GM19468 (cell line): Measurements from ENCODE around the gene LYPLAL1.
"Not testable (repeated sequence)": the region's sequence is repeated elsewhere in the genome, so short reads cannot be mapped to it uniquely, and the experiment has no call there.

Experiments
- ATAC-seq: cut with Tn5 transposase; IDR thresholded peaks from one replicate; pipeline ENCODE4 v1.9.1; 2021; ENCODE audit warnings: mild to moderate bottlenecking, moderate library complexity, moderate number of reproducible peaks; ENCODE audit not compliant: unreplicated experiment; ENCODE audit errors: extremely low read depth

Gene LYPLAL1

DNA sequence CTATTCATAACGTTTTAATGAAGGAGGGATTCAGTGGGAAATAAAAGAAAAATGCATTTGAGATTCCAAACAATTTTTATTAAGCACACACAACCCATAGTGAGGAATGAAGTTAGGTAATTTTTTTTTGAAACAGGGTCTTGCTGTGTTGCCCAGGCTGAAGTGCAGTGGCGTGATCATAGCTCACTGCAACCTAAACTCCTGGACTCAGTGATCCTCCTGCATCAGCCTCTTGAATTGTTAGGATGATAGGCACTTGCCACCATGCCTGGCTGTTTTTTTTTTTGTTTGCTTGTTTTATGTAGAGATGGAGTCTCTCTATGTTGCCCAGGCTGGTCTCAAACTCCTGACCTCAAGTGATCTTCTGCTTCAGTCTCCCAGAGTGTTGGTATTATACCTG, 28.9 kb downstream of the LYPLAL1 start:
- no peak for ATAC-seq

- no peak for ATAC-seq
These were observed 32.7 kb downstream of the LYPLAL1 start for GRCh38 chr1:219206350-219206749.

DNA sequence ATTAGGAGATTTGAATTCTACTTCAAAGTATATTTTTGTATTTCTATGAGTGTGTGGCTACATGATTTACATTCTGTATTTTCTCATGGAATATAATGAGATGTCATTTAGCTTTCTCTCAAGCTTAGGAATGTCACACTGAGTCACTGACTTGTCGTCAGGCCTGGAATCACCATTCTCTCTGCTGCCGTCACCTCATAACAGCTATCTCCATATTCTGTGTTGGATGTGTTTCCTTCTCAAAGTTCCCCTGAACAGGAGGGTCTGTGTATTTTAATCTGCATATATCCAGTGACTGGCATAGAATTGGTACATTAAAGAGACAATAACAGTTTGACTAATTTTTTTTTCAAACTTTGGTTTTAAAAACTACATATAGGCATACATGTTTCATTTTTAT, 35.9 kb downstream of the LYPLAL1 start:
- no peak for ATAC-seq

GRCh38 chr1:219210067-219210466, 36.4 kb downstream of the LYPLAL1 start:
- no peak for ATAC-seq

GRCh38 chr1:219215477-219215876, 41.8 kb downstream of the LYPLAL1 start:
- ATAC-seq, result peak; percentile 10

DNA sequence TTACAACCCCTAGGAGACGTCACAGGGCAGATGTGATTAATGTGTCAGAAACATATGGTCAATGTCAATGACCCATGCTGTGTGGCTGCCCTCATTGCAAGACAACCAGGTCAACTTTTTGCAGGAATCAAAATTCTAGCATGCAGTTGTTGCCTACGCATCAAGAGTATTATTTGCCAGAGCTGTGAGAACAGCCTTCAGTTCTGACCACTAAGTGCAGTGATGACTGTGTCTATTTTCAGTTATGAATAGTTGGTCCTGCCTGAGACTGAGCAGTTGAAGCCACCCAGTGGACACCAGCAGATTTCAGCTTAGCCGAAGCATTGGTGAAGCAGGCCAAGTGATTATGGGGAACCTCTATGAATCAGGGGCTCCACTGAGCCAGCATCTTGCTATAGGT, 47.3 kb downstream of the LYPLAL1 start:
- peak; percentile 85 for ATAC-seq

DNA sequence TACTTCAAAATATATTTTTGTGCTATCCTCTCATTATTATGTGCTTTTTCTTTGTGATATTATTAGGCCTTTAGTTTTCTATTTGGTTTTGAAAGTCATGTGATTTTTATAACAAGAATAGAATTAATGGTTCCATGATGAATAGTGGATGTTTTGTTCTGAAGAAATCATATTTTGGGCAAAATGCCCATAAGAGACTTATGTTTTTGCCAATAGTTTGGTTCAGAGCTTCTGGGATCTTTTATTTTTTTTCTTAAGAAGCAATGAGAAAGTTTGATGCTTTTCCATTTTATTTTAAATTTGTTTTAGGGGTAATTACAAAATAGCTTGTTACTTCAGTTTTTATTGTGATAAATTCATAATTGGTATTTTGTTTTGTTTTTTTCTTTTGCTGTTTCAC, 49.8 kb downstream of the LYPLAL1 start:
- no peak for ATAC-seq

GRCh38 chr1:219226196-219226595, 52.5 kb downstream of the LYPLAL1 start:
- no peak for ATAC-seq

DNA sequence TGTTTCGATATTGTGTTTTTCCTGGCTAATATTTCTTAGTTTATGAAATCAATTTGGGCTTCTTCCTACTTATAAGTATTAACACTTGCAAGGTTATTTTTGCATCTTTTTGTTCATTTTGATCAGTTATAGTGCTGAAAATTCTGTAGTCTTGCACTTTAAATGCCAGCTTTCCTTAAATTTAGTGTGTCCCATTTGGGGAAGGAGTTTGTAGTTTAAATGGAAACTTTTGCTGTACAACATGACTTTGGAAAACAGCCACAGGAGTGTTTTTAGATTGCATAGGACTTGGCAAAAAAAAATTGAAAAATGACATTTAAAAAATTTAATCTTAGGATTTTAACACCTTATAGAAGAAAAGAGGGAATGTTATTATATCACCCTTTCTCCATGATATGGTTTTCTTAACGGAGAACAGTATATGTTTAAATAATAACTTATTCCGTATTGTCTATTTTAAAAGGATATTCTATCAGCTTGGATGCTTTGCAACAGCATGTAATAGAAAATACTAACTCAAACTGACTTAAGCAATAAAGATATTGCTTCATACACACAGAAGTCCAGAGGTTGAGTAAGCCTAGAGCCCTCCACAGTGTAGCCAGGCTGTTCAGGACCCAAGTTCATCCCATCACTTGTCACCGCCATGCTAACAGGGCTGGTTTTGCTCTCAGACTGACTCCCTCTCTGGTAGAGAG, 53.8 kb downstream of the LYPLAL1 start:
- ATAC-seq, result no peak

DNA sequence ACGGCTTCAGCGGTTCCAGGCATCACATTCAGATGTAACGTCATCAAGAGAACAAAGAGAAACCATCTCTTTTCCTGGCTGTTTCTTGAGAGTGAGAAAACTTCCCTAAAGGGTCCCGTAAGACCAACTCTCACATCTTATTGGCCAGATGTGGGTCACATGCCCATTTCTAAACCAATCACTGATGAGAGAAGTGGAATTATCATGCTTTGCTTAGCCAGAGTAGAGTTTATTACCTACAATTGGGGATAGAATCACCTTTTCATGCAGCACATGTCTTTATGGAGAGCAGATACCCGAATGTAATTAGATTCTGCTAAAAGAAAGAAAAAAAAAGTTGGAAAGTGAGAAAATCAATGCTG, 54.4 kb downstream of the LYPLAL1 start:
- ATAC-seq, result no peak

DNA sequence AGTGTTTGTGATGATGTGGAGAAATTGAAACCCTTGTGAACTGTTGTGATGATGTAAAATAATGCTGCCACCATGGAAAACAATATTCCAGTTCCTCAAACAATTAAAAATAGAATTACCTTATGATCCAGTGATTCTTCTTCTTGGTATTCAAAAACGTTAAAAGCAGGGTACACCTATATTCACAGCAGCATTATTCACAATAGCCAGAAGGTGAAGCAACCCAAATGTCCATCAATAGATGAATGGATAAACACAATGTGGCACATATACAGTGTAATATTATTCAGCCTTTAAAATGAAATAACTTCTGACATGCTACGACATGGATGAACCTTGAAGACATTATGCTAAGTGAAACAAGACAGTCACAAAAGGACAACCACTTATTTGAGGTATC, 59.2 kb downstream of the LYPLAL1 start:
- ATAC-seq, result no peak

DNA sequence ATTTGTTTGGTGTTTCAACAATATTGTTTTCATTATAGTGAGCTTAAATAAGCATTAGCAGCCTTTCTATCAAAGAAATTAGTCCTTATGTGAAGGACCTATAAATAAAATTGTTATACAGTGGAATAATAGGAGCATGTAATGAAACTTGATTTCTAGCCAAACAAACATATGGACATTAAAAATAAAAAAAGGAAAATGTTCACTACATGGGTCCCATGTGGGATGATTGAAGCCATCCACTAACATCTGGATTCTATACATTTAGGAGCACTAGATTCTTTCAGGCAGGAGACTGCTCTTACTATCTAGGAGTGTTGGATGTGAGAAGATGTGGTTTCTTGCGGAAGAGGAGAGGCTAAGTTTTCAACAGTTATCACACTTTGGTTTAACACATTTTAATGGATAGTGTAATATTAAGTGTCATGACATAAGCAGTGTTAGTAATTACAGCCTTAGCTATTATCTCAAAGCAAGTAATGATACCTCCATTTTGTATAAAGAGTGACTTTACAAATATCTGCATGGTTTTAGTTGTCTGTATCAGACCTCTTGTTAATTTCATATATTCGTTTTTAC, 62.3 kb downstream of the LYPLAL1 start:
- ATAC-seq, result no peak

DNA sequence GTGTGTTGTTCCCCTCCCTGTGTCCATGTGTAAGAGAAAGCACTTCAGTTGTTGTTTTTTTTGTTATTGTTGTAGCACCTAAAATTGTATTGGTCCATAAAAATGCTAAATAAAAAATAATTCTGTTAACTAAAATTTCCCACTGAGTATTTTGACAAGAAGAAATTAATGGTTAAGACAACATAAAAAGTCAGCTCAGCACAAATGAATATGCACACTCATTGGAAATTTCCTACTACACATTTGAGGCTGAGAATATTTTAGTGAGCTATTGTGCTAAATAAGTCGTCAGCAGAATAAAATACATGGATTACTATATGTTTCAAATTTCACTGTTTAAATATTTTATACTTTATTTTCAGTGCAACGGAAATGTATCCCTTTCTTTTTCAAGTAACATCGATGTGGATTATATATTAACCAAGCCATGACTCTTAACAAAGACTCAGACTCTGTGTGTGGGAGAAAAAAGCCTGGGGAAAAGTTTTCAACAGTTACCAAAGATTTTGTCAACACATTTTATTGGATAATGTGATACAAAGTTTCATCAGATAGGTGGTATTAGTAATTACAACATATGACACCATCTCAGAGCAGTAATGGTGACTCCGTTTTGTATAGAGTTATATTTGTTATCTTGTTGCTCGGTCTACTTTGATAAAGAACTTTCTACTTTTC, 63.4 kb downstream of the LYPLAL1 start:
- ATAC-seq, result no peak

GRCh38 chr1:219239518-219239917, 65.8 kb downstream of the LYPLAL1 start:
- ATAC-seq, result no peak

GRCh38 chr1:219244864-219245263, 71.2 kb downstream of the LYPLAL1 start:
- ATAC-seq, result no peak

GRCh38 chr1:219247441-219247840, 73.8 kb downstream of the LYPLAL1 start:
- ATAC-seq, result no peak

- ATAC-seq, result not testable (repeated sequence)
These were observed 76.8 kb downstream of the LYPLAL1 start for GRCh38 chr1:219250468-219250867.

DNA sequence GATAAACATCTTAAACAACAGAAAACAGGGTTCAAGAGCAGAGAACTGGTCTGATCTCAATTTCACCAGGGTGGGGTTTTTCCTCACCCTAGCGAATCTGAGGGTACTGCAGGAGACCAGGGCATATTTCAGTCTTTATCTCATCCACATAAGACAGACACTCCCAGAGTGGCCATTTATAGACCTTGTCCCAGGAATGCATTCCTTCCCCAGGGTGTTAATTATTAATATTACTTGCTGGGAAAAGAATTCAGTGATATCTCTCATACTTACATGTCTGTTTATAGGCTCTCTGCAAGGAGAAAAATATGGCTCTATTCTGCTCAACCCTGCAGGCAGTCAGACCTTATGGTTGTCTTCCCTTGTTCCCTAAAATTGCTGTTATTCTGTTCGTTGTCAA, 84.1 kb downstream of the LYPLAL1 start:
- no peak for ATAC-seq

DNA sequence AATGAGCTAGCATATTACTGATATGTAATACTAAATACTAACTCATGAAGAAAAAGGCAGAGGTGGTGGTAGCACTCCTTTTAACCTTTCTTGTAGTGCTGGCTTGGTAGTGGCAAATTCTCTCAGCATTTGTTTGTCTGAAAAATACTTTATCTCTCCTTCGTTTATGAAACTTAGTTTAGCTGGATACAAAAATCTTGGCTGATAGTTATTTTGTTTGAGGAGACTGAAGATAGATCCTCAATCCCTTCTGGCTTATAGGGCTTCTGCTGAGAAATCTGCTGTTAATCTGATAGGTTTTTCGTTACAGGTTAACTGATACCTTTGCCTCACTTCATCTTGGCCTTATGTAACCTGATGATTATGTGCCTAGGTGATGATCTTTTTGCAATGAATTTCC, 87.8 kb downstream of the LYPLAL1 start:
- no peak for ATAC-seq
